Skeletal muscle tissue (tissue), 4 donors: Measurements from ENCODE around the gene ASIC4. TPM values are rescaled to one million over a fixed set of nuclear protein-coding genes. Genes with fewer than 3 reads are reported as not detected.

ENCODE experiments used
- H3K27ac ChIP-seq: one replicate; pipeline ENCODE4 v1.7.0; 2013; ENCODE audit warnings: mild to moderate bottlenecking, low read depth, low read length, inconsistent platforms
- H3K27me3 ChIP-seq, 3 donors: one replicate each; pipeline ENCODE4 v1.7.0; 2013; ENCODE audit warnings: low read length in 3 of 3; ENCODE audit not compliant: control insufficient read depth in 3 of 3, insufficient read depth in 3 of 3
- H3K36me3 ChIP-seq, 3 donors: one replicate each; pipeline ENCODE4 v1.7.0; 2013; ENCODE audit warnings: low read length in 3 of 3; ENCODE audit not compliant: control insufficient read depth in 3 of 3, insufficient read depth in 3 of 3
- H3K4me1 ChIP-seq, 3 donors: one replicate each; pipeline ENCODE4 v1.7.0; 2013; ENCODE audit warnings: low read length in 3 of 3, mild to moderate bottlenecking in 3 of 3; ENCODE audit not compliant: control insufficient read depth in 3 of 3, insufficient read depth in 3 of 3
- H3K4me3 ChIP-seq, 3 donors: one replicate each; pipeline ENCODE4 v1.7.0; 2013; ENCODE audit warnings: low read length in 3 of 3
- H3K9ac ChIP-seq, 3 donors: one replicate each; pipeline ENCODE4 v1.7.0; 2013; ENCODE audit warnings: low read length in 3 of 3, mild to moderate bottlenecking in 3 of 3, moderate library complexity in 2 of 3, low read depth in 1 of 3
- H3K9me3 ChIP-seq, 3 donors: one replicate each; pipeline ENCODE4 v1.7.0; 2013; ENCODE audit warnings: low read length in 3 of 3; ENCODE audit not compliant: control insufficient read depth in 3 of 3
- total RNA-seq: library from RNA; depleted of rRNA; stranded (reverse); fragments of >200 nt; gene quantifications from one replicate; pipeline ENCODE4 v1.2.3, GENCODE V29; 2014
- donor health status: Osteomylitis.

Gene ASIC4
- total RNA-seq, 1 donor from 2014 or later, result not detected

- peaks cover 17 to 24% (median 22%) of the 10 kb centered on the region in 3 donors for H3K4me1 ChIP-seq
- H3K27me3 ChIP-seq, result peaks cover 0 to 26% (median 4%) of the 10 kb centered on the region in 3 donors
- H3K36me3 ChIP-seq, result peaks cover 40 to 71% (median 64%) of the 10 kb centered on the region in 3 donors
- H3K9ac ChIP-seq, result no peak overlapping the region
- H3K27ac ChIP-seq, result no peak overlapping the region
- H3K9me3 ChIP-seq, result no peaks in the 10 kb centered on the region
- no peak overlapping the region for H3K4me3 ChIP-seq
Observed at GRCh38 chr2:219489315-219489714, 25.0 kb upstream of the ASIC4 start.

DNA sequence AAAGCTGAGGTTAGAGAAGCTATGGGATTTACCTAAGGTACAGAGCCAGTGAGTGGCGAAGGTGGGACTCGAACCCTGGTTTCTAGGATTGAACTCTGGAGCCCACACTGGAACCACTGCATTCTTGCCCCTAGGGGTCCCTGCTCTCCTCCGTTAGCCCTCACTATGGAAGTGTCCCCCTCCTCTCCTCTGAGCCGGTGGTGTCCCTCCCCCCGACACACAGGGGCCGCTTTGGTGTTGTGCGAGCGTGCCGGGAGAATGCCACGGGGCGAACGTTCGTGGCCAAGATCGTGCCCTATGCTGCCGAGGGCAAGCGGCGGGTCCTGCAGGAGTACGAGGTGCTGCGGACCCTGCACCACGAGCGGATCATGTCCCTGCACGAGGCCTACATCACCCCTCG is 24.1 kb upstream of the ASIC4 start:
- Histone ChIP-seq H3K27ac (no peak overlapping the region), H3K4me3 (no peak overlapping the region), H3K9ac (no peak overlapping the region), H3K4me1 (peaks cover 17 to 22% (median 19%) of the 10 kb centered on the region in 3 donors), H3K36me3 (peaks cover 40 to 71% (median 61%) of the 10 kb centered on the region in 3 donors), H3K27me3 (peaks cover 0 to 25% (median 4%) of the 10 kb centered on the region in 3 donors), H3K9me3 (no peaks in the 10 kb centered on the region)

GRCh38 chr2:219490600-219491130 is 23.6 kb upstream of the ASIC4 start:
- no peak overlapping the region for H3K27ac ChIP-seq
- H3K4me3 ChIP-seq, result no peak overlapping the region
- H3K36me3 ChIP-seq, result peaks cover 40 to 66% (median 58%) of the 10 kb centered on the region in 3 donors
- H3K9ac ChIP-seq, result no peak overlapping the region
- peaks cover 0 to 20% (median 4%) of the 10 kb centered on the region in 3 donors for H3K27me3 ChIP-seq
- no peaks in the 10 kb centered on the region for H3K9me3 ChIP-seq
- H3K4me1 ChIP-seq, result peaks cover 16 to 22% (median 19%) of the 10 kb centered on the region in 3 donors

DNA sequence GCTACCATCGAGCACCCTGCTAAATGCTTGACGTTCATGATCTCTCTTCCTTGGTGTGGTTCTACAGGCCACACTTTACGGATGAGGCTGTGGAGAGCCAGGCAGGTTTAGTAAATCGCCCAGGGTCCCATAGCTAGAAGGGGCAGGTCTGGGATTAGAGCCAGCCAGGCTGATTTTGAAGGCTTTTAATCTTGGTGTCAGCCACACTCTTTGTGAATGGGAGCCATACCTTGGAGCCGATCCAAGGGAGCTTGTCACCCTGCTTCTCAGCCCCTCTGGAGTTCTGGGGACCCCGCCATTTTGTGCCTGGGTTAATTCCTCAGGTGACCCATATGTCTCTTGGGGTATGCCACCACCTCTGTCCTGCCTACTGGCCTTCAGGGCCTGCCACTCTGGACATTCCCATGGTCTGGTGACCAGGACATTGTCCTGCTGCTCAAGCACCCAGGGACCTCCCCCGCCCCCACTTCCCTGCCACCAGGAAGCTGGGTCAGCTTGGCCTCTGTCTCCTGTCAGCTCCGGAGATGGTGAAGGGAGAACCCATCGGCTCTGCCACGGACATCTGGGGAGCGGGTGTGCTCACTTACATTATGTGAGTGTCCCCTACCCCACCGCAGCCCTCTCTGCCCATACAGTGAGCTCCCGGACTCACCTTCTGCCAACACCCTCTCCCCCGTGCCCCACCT is 22.9 kb upstream of the ASIC4 start:
- no peak overlapping the region for H3K9ac ChIP-seq
- H3K36me3 ChIP-seq, result peaks cover 38 to 61% (median 55%) of the 10 kb centered on the region in 3 donors
- H3K4me1 ChIP-seq, result peaks cover 15 to 23% (median 19%) of the 10 kb centered on the region in 3 donors
- no peak overlapping the region for H3K27ac ChIP-seq
- no peaks in the 10 kb centered on the region for H3K9me3 ChIP-seq
- H3K27me3 ChIP-seq, result peaks cover 0 to 13% (median 4%) of the 10 kb centered on the region in 3 donors
- no peak overlapping the region for H3K4me3 ChIP-seq

GRCh38 chr2:219492575-219492974 is 21.7 kb upstream of the ASIC4 start:
- Histone ChIP-seq H3K27ac (no peak overlapping the region), H3K9me3 (no peaks in the 10 kb centered on the region), H3K27me3 (peaks cover 0 to 10% (median 4%) of the 10 kb centered on the region in 3 donors), H3K4me1 (peaks cover 24 to 34% (median 30%) of the 10 kb centered on the region in 3 donors), H3K9ac (no peak overlapping the region), H3K4me3 (no peak overlapping the region), H3K36me3 (peaks cover 32 to 54% (median 49%) of the 10 kb centered on the region in 3 donors)

DNA sequence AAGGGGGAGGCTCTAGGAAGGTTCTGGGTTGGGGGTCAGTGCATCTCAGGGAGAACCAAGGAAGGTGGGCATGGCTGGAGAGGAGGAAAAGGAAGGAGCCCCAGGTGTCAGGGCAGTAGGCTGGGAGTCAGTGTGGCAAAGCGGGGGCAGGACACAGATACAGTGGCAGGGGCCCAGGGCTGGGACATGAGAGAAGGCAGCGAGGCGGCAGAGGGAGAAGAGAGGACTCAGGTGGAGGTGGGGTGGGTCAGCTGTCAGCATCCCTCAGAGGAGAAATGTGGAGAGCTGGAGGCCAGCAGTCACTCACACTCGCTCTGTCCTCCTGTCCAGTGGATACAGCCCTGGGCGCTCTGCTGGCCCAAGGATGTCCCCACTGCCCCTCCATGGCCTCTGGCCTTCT is 21.2 kb upstream of the ASIC4 start:
- Histone ChIP-seq H3K27ac (no peak overlapping the region), H3K4me3 (no peak overlapping the region), H3K9me3 (no peaks in the 10 kb centered on the region), H3K4me1 (peaks cover 29 to 40% (median 36%) of the 10 kb centered on the region in 3 donors), H3K9ac (no peak overlapping the region), H3K27me3 (peaks cover 0 to 10% (median 4%) of the 10 kb centered on the region in 3 donors), H3K36me3 (peaks cover 30 to 49% (median 45%) of the 10 kb centered on the region in 3 donors)

- Histone ChIP-seq H3K36me3 (peaks cover 19 to 34% (median 30%) of the 10 kb centered on the region in 3 donors), H3K4me1 (peaks cover 45 to 53% (median 46%) of the 10 kb centered on the region in 3 donors), H3K27me3 (peaks cover 0 to 10% (median 0%) of the 10 kb centered on the region in 3 donors), H3K4me3 (no peak overlapping the region), H3K9ac (peak overlapping the region in 1 of 3 donors; percentile 50), H3K9me3 (no peaks in the 10 kb centered on the region), H3K27ac (peak overlapping the region; percentile 21)
Observed at GRCh38 chr2:219494952-219495530, 19.2 kb upstream of the ASIC4 start.

DNA sequence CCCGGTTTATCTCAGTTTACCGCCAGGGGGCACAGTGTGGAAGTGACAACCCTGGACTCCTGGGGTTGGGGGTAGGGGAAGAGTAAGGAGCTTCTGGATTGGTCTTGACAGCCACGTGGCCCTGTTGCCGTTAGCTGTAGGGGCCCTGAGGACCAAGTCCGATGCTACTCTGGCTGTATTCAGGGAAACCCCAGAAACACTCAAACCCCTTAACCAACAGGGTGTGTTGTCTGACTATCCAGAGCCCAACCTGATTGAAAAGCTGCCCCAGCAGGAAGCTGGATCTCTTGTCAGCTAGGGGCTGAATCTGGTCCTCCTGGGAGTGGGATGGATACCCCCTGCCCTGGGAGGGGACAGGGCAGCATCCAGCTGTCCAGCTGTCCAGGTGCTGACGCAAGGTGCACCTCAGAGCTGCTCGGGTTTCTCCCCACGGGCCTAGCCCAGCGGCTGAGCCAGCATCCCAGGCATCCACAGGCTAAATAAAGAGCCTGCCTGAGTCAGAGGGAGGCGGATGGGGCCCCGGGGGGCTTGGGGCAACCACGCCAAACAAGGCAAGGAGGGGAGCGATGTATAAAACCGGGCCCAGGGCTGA is 18.7 kb upstream of the ASIC4 start:
- peaks cover 0 to 10% (median 0%) of the 10 kb centered on the region in 3 donors for H3K27me3 ChIP-seq
- H3K4me1 ChIP-seq, result peaks cover 48 to 56% (median 51%) of the 10 kb centered on the region in 3 donors
- H3K9ac ChIP-seq, result peak overlapping the region in 2 of 3 donors; percentile 25 to 90
- peak overlapping the region in 1 of 3 donors; percentile 22 for H3K4me3 ChIP-seq
- H3K36me3 ChIP-seq, result peaks cover 19 to 28% (median 24%) of the 10 kb centered on the region in 3 donors
- no peaks in the 10 kb centered on the region for H3K9me3 ChIP-seq
- H3K27ac ChIP-seq, result peak overlapping the region; percentile 21

GRCh38 chr2:219496247-219496824 is 17.9 kb upstream of the ASIC4 start:
- Histone ChIP-seq H3K4me1 (peaks cover 48 to 56% (median 51%) of the 10 kb centered on the region in 3 donors), H3K4me3 (peak overlapping the region in 1 of 3 donors; percentile 92)

More at GRCh38 chr2:219496247-219496824, 17.9 kb upstream of the ASIC4 start:
- H3K27me3 ChIP-seq, result peaks cover 0 to 10% (median 0%) of the 10 kb centered on the region in 3 donors
- H3K27ac ChIP-seq, result peak overlapping the region; percentile 21
- H3K9ac ChIP-seq, result peak overlapping the region in 2 of 3 donors; percentile 25 to 90
- no peaks in the 10 kb centered on the region for H3K9me3 ChIP-seq
- H3K36me3 ChIP-seq, result peaks cover 15 to 24% (median 17%) of the 10 kb centered on the region in 3 donors
